OCI-LY3 (cell line): Measurements from ENCODE around the gene CRYL1.

ENCODE experiments used
- EZH2phosphoT487 ChIP-seq: fragments of 200-600 bp; shearing (Covaris generic); IDR thresholded peaks from 2 replicates; pipeline ENCODE4 v1.6.1; 2018; ENCODE audit warnings: antibody characterized with exemption, mixed run types, low read depth
- TF ChIP-seq, protein P1 (sequence below): fragments of 200-600, 300-600 bp; sonication (generic); IDR thresholded peaks from 2 replicates; pipeline ENCODE4 v1.5.1; 2014; ENCODE audit warnings: antibody characterized with exemption, low read length, low read depth

DNA sequence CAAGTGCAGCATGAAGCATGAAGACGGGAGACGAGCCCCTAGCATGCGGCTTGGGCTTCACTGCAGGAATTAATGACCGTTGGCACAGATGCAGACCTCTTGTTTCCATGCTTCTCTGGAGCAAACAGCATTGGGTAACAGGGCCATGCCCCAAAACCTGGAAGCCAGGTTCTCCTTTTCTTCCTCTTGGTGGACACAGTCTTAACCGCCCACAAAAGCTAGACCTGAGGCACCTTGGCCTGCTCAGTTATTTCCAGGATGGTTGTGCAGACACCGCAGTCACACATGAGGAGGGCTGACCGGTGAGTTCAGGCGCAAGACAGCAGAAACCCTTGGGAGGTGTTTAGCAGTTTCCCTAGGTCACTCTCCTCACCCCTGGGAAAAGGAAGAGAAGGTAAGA is 159.6 kb downstream of the CRYL1 start:
- TF ChIP-seq, protein P1, sequence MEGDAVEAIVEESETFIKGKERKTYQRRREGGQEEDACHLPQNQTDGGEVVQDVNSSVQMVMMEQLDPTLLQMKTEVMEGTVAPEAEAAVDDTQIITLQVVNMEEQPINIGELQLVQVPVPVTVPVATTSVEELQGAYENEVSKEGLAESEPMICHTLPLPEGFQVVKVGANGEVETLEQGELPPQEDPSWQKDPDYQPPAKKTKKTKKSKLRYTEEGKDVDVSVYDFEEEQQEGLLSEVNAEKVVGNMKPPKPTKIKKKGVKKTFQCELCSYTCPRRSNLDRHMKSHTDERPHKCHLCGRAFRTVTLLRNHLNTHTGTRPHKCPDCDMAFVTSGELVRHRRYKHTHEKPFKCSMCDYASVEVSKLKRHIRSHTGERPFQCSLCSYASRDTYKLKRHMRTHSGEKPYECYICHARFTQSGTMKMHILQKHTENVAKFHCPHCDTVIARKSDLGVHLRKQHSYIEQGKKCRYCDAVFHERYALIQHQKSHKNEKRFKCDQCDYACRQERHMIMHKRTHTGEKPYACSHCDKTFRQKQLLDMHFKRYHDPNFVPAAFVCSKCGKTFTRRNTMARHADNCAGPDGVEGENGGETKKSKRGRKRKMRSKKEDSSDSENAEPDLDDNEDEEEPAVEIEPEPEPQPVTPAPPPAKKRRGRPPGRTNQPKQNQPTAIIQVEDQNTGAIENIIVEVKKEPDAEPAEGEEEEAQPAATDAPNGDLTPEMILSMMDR = no peak
- TF ChIP-seq EZH2phosphoT487 = no peak
